GM18907 (cell line): ENCODE results near the gene SLC2A9.

ENCODE experiments used
- ATAC-seq: cut with Tn5 transposase; IDR thresholded peaks from one replicate; pipeline ENCODE4 v1.9.1; 2021; ENCODE audit warnings: mild to moderate bottlenecking, moderate library complexity; ENCODE audit not compliant: unreplicated experiment

SLC2A9 gene

DNA sequence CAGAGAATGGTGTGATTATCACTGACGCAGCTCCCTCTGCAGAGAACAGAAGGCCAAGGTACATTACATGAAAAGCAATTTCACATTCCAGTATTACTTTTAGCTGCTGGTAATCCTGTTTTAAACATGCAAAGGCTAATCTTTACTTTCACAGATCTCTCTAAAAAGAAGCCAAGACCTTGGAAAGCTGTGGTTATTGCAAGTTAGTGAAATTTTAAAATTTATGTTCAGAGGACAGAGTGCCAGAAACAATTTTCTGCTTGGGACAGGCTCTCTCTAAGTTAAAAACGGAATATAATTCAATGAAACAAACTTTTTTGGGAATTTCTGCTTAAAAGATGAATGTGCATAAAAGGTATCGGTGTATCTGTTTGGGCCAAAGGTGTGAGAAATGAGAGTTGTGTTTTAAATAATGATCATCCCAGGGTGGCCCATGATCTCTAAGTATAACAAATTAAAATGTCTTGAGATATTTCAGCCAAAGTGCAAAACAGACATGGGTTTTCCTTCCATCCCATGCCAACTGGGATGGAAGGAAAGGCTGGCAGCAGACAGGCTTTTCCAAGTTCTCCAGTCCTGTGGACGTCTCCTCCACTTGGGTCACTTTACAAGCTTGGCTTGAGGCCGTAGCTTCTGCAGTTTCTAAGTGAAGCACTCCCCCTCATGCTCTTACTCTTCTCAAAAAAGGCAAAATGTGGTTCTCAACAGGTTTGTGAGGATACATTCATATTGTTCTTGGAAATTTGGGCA is 121.8 kb downstream of the SLC2A9 start:
- ATAC-seq = no peak

DNA sequence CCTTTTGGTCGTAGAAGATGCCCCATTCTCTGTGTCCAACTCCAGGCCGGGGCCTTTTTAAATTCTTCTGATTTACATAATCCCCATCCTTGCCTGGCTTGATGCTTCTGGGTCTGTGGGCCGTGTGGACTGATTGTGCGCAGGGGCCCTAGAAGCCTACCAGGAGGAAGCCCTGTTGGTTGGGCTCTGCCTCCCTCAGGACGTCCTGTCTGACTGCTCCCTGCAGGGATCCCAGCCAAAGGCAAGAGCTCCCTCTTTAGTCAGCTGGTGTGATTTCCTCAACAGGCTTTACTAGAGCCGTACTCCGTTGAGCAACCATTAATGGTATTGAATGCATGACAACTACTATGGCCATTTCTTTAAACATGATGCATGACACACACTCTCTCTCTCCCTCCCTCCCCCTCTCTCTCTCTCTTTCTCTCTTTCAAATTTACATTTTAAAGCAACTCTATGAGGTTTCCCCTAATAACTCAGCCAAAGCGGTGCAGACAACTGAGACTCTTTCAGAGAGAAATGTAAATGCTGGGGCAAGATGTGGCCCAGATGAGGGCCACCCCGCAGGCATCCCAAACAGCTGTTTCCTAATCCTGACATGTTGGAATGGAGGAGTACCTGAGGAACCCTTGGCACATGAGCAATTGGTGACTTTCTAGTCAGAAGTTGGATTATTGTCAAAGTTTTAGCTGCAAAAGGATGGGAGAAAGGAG is 122.5 kb downstream of the SLC2A9 start:
- no peak for ATAC-seq

DNA sequence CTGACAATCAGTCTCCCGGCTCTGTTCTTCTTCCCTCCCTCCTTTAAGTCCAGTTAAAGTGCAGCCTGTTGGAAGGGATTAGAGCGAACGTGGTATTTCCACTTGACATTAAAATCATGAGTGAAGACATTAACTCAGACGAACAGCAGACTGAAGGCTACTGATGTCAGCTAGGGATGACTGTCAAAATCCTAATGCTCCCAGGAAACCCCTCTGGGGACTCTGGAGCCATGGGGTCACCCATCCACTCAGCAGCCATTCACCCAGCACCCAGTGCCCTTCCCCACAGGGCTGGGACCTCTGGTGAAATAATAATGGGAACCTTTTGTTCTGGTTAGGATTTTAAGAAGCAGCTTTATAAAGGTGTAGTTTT is 126.0 kb downstream of the SLC2A9 start:
- no peak for ATAC-seq

DNA sequence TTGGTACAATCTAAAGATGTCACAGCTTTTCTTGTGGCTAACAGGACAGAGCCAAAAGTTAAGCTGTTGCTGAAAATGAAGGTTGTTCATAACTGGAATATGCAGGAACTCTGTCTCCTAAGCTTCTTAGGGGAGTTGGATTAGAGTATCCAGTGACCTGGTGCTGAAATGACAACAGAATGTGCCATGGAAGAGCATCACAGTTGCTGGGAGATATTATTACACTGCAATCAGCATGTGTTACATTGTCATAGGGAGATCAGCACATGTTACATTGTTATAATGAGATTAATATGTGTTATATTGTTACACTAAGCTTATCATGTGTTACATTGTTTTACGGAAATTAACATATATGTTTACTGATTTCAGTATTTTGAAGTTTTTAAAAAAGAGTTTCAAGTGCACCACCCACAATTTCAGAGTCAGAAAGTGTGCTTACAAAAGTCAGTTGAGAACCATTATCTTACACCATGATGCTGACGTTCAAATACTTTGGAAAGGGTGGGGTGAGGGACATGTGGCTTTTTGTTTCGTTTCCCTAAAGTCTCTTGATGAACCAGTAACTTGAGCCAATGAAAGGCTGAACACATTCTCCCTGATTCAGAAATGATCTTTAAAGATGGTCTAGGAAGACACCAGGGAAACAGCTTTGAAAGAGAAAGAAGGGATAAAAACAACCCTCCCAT is 126.5 kb downstream of the SLC2A9 start:
- ATAC-seq = no peak

DNA sequence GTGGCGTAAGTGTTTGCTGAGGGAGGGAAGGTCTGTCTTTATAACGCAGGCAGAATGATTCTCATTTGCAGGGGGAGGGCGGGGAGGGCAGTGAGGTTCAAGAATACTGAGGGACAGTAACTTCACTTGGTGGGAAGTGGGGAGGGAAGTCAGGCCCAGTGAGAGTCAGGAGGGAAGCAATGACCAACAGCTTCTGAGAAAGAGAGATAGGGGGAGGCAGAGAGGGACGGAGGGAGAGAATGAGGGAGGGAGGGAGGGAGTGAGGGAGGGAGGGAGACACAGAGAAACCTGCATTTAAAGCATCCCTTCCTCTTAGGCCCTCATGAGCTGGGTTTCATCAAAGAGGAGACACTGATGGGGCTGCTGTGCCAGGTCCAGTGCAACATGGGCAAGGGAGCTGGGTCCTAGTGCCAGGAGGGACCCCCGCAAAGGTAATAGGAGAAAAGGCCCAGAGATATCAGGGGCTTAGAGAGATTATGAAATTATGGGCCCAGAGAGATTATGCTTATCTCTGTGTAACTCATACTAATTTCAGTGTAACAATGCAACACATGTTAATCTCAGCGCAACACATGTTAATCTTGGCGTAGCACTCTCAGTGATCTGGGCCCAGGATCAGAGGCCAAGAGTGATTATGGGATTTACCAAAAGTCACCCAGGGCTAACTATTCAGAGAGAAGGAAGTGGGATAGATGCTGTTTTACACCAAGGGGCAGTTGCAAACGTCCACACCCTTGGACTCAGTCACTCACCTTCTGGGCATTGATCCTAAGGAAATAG is 127.8 kb downstream of the SLC2A9 start:
- ATAC-seq = no peak

DNA sequence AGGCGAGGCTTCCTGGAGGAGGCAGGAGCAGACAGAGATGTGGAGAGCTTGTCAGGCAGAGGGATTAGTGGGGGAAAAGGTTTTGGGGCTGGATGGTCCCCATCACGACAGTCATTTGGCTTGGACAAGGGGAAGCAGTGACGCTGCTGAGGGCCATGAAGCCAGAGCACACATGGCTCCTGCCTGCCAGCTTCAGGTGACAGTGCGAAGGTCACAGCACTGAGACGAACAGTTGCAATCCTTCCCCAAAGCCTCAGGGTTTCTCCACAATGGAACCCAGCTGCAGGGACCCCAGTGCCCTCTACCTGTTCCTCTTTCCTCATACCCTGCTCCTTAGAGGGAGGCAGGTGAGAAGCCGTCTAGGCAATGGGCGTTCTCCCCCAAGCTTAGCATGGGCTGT is 129.6 kb downstream of the SLC2A9 start:
- ATAC-seq = no peak

DNA sequence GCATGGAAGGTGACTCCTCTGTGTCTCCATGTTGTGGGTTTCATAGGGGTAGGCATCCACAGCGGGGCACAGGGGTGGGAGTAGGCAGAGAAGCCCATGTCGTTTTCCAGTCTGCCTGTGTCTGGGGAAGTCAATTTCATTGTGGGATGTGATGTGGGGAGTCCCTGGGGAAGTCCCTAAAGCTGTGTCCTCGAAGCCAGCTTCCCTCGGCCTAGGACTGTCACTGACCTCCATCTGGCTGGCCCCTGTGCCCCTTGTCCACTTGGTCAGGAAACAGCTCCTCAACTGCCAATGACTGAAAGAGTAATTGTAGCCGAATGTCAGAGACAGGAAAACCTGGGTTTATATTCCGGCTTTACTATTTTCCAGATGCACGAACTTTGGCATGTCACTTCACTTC is 130.2 kb downstream of the SLC2A9 start:
- ATAC-seq = no peak

DNA sequence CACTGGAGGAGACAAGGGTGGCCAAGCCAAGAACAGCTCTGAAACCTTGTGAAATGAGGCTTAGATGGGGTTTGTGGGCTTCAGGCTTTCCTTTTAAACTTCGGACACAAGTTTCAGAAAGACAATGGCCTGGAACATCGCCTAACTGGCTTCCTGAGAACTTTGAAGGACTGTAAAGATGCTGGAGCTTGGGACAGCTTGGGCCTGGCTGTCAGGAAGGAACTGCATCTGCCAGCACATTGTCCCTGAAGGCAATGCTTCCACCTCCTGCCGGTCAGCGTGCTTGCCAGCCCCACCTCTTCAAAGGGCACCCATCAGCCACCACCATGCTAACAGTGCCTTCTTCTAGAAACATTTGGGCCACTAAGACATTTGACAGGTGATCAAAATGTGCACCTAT is 132.0 kb downstream of the SLC2A9 start:
- no peak for ATAC-seq

DNA sequence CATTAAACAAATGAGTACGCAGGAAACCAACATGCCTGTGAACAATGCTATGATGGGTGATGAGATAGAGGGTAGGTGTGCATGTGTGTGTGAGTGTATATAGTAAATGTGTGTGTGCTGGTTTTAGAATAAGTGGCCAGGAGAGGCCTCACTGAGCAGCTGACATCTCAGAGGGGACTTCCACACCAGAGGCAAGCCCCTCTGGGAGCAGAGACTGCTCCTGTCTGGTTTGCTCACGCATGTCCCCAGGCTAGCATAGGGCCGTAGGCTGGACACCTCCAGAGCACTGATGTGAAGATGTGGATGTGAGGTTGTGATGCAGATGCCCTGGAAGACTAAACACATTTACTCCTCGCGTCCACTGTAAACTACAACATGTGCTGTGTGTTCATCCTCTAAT is 135.3 kb downstream of the SLC2A9 start:
- no peak for ATAC-seq

DNA sequence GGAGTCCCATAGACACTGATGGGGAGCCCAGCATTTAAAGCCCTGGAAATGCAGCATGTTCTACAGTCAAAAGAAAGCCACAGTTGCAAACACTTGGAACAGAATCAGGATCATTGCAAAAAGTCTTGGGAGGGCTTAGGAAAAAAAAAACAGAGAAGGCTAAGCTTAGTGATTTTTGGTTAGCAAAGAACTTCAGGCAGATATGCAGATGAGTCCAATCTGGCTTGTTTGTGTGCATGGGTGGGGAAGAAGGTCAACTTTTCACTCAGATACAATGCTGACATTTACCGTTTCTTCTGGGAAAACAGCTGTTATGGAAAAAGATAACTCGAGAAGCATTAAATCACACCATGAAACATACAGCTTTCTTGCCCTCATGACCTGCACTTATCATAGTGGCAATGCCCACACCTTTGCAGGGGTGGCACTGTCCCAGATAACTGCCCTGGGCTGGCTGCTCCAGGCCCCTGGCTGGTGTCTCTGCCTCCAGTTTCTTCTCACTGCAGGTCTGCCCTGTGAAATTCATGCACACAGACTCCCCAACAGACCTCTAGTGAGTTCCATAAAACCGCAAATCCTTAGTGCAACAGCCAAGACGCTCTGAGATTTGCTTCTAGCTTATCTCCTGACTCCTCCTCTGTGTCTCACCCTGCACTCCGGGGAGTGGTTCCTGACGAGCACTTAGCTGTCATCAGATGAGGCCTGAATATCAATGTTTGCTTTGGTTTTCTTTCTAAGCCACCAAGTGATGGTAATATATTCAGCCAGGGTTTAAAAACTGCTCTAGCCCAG is 140.7 kb downstream of the SLC2A9 start:
- ATAC-seq = no peak

DNA sequence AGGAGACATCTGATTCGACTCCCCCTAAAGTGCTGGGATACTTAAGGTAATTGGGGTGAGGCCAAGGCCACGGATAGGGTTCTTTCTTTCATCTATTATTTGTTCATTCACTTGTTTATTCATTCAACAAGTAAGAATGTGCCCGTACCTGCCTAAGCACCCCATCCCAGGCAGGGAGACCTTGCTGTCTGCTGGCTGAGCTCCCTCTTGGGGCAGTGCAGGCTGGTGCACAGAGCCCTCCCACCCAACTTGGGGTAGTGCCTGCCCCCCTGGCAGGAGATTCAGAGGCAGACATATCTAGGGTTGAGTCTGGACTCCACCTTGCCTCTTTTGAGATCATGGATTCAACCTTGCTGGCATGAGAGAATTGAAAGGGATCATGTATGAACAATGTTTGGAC is 144.2 kb downstream of the SLC2A9 start:
- ATAC-seq = no peak

DNA sequence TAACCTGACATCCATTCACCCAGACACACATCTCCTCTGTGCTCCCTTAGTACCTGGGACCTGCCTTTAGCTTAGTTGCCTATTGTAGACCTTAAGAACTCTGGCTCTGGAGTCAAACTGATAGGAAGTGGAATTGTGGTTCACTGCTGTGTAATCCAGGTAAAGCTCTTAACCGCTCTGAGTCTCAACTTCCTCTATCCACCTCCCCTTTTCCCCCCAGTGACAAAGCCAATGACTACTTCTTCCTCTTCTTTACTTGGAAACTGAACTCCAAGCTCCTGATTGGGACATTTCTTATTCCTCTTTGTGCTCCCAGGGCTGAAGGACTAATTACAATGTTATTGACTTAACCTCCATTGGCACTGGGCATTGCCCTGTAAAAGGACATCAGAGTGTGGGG is 145.8 kb downstream of the SLC2A9 start:
- no peak for ATAC-seq

DNA sequence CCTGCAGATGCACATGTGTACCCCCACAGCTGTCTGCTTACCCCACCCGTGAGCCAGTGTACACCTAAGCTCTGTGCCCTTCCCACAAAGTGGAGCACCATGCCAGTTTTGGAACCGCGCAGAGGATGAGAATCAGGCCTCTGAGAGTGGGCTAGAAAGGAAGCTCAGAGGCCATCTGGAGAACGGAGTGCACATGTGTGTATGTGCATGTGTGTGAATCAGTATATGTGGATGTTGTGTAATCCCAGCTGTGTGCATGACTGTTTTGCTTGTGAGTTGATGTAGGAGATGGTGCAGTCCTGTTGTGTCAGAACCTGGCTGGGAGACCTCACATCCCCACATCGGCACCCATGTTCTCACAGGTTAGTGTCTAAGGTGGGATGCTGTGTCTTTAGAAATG is 146.9 kb downstream of the SLC2A9 start:
- ATAC-seq = no peak

DNA sequence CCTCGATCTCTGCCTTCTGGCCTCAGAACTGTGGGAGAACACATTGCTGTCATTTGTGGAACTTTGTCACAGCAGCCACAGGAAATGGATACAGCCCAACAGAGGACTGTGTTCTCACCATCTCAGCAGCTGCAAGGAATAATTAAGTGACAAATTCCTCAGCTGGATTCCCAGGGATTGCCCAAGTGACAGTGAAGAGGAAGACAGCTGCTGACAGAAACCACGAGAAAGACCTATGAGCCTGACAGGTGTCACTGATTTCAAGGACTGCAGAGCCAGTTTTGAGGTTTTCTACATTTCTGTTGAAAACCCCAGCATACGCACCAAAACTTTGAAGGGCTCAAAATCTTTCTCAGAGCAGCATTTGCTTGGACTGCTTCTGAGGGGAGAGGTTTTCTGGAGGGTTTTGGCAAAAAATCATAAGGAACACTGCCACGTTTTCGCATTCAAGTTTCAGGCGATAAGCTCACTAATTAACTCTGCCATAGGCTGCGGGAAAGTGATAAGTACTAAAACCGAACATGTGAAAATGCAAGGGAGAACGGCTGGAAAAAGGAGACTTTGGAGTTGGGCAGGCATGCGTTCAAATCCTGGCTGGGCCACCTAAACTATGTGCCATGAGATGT is 151.0 kb downstream of the SLC2A9 start:
- no peak for ATAC-seq

DNA sequence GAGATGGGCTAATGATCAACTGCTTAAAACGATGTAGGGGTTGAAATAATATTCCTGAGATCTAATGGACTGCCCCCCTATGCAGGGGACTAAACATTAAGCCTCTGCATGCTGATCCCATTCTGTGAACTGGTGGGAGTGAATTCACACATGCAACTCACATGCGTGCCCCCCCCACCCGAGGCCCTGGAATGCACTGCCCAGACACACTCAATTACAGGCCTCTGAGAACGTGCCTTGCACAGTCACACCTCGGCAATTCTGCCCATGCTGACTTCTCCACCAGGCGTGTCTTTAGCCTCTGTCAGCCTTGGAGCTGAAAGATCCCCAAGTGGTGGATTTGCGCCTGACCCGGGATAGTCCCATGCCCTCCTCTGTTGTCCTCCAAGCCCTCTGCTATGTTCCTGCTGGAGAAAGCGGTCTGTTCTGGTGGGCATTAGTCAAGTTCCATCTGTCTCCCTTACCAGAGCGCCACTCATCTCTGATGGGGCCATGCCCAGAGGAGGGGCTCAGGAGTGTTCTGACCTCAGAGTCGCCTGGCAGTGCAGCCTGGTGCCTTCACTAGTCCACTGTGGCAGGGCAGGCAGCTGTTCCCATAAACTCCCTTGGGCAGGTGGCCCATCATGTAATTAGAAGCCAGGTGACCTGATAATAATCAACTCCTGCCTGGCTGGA is 153.4 kb downstream of the SLC2A9 start:
- no peak for ATAC-seq

DNA sequence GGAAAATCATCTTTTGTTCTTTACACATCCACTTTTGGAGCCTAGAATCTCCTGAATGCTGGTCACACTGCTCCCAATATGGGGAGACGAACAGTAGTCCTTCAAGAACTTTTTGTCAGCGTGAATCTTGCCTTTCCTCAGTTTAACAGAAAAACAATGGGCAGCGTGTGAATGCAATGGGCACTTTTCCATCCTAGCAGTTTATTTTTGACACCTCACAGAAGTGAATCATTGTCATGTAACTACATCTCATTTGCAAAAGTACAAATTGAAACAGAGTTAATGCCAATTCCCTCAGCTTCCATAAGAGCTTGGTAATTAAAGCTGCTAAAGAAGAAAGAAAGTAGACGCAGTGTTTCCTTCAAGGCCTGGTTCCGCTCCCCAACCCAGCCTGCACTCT is 154.4 kb downstream of the SLC2A9 start:
- ATAC-seq = no peak

DNA sequence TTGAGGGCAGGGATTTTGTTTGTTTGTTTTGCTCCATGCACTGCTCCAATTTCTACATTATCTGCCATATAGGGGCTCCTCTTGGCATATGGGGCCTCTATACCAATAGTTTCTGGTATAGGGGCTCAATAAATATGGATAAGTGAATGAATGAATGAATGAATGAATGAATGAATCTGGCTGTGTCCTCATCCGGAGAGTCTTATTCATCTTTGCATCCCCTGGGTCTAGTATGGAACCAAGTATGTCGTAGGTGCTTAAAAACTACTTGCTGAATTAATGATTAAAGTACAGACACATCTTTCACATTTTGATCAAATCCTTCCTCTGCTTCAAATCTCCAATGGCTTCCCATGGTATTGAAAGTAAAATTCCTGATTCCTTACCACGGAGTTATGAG is 159.7 kb downstream of the SLC2A9 start:
- ATAC-seq = no peak

DNA sequence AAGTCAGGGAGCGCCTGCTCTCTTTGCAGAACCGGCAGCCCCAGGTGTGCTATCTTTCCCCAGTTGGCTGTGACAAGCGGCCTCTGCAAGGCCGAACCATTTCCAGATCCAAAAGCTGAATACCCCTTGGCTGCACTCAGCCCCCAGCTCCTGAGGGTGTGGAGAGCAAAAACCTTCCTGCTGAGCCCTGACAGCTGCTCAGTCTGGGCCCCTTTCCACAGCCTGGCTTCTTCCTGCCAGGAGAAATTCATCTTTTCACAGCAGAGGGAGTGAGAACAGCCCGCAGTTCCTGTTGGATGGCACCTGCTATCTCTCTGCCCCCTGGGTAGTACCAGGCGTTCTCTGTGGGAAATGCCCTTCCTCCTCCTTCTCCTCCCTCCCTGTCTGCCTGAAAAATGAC is 161.5 kb downstream of the SLC2A9 start:
- no peak for ATAC-seq

DNA sequence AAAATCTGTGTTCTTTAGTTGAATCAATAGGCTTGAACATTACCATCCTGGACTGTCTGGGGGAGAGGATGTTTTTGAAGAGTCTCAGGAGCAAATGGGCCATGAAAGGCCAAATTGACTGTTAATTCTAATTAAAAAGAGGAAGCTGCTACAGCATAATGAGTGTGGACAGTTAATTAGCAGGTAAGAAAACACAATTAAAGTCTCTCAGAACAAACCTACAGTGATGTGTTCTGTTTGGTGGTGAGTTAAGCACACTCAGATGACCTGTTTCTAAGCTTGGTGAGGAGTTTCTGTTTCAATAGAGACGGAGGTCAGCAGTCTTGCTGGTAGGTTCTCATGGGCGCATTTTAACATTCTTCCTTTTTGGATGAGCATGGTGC is 171.8 kb downstream of the SLC2A9 start:
- ATAC-seq = no peak
